ENCODE data around the gene FUT3. TPM values are rescaled to one million over a fixed set of nuclear protein-coding genes. Genes with fewer than 3 reads are reported as not detected.
A peak's percentile ranks its signal among the peaks of the same experiment; 100 is the strongest.
"Not testable (repeated sequence)": the region's sequence is repeated elsewhere in the genome, so short reads cannot be mapped to it uniquely, and the experiment has no call there.

Gene FUT3
- total and polyA plus RNA-seq, 8 donors = 3.3 to 13.9 (median 7.9) TPM

GRCh38 chr19:5877882-5878281 is 26.6 kb upstream of the FUT3 start:
- DNase-seq (no peak), FAIRE-seq (no peak), ATAC-seq (peak in 1 of 4 donors; percentile 17)
- no peak for TF ChIP-seq CTCF (IDR thresholded peaks at IDR 0.05)
- no peaks in the 10 kb centered on the region for H3K36me3 ChIP-seq
- no peaks in the 10 kb centered on the region for H3K9me3 ChIP-seq
- no peak overlapping the region for H3K27ac ChIP-seq
- WGBS, 2 donors = 48 to 52% methylated on average over 9 of the region's 9 CpGs
- peaks cover 0 to 5% (median 0%) of the 10 kb centered on the region in 3 donors for H3K4me1 ChIP-seq
- no peak overlapping the region for H3K4me3 ChIP-seq
- intact Hi-C loops (cut with DNase I) = no loop called here
- H3K27me3 ChIP-seq = peaks cover 0 to 4% (median 0%) of the 10 kb centered on the region in 4 donors

- Histone ChIP-seq H3K4me1 (peaks cover 0 to 5% (median 0%) of the 10 kb centered on the region in 3 donors), H3K27ac (no peak overlapping the region), H3K9me3 (no peaks in the 10 kb centered on the region), H3K27me3 (peaks cover 0 to 4% (median 0%) of the 10 kb centered on the region in 4 donors), H3K4me3 (no peak overlapping the region), H3K36me3 (no peaks in the 10 kb centered on the region)
- DNase-seq (no peak), FAIRE-seq (no peak), ATAC-seq (no peak)
- WGBS, 2 donors = 55 to 58% methylated on average over 8 of the region's 8 CpGs
- TF ChIP-seq CTCF (IDR thresholded peaks at IDR 0.05) = no peak
- intact Hi-C loops (cut with DNase I) = no loop called here
Measured at GRCh38 chr19:5877427-5877826, 26.2 kb upstream of the FUT3 start.

GRCh38 chr19:5874496-5874895 is 23.2 kb upstream of the FUT3 start:
- FAIRE-seq; DNase-seq; ATAC-seq; H3K36me3 ChIP-seq; H3K4me3 ChIP-seq; intact Hi-C loops (cut with DNase I); H3K27me3 ChIP-seq; H3K4me1 ChIP-seq; H3K9me3 ChIP-seq; H3K27ac ChIP-seq: not testable (repeated sequence)
- WGBS, 2 donors = 82 to 94% methylated on average over 6 to 7 of the region's 7 CpGs

GRCh38 chr19:5873617-5874199 is 22.5 kb upstream of the FUT3 start:
- H3K27me3 ChIP-seq = no peaks in the 10 kb centered on the region
- no peak overlapping the region for H3K27ac ChIP-seq
- no peaks in the 10 kb centered on the region for H3K9me3 ChIP-seq
- no peaks in the 10 kb centered on the region for H3K36me3 ChIP-seq
- no peak overlapping the region for H3K4me3 ChIP-seq
- intact Hi-C loops (cut with DNase I) = no loop called here
- 90 to 95% methylated on average over 12 of the region's 12 CpGs for WGBS, 2 donors
- ATAC-seq (no peak), DNase-seq (no peak), FAIRE-seq (no peak)
- TF ChIP-seq CTCF (IDR thresholded peaks at IDR 0.05) = no peak
- H3K4me1 ChIP-seq = no peaks in the 10 kb centered on the region

GRCh38 chr19:5870986-5871394 is 19.7 kb upstream of the FUT3 start:
- DNase-seq (no peak), FAIRE-seq (no peak), ATAC-seq (peak in 1 of 4 donors; percentile 12)
- Histone ChIP-seq H3K9me3 (no peaks in the 10 kb centered on the region), H3K27me3 (no peaks in the 10 kb centered on the region), H3K4me1 (no peaks in the 10 kb centered on the region), H3K27ac (no peak overlapping the region), H3K36me3 (no peaks in the 10 kb centered on the region), H3K4me3 (no peak overlapping the region)
- intact Hi-C loops (cut with DNase I) = no loop called here
- no peak for TF ChIP-seq CTCF (IDR thresholded peaks at IDR 0.05)
- WGBS, 2 donors = 80 to 81% methylated on average over 12 of the region's 12 CpGs
